Endothelial cell of umbilical vein (primary cell): ENCODE results near the gene ATP2C2. TPM values are rescaled to one million over a fixed set of nuclear protein-coding genes. Genes with fewer than 3 reads are reported as not detected.

Source experiments
- BruUV-seq: library from RNA; stranded (reverse); fragments of 400-500 nt; replicated peaks from 2 replicates; lab custom pipeline; 2021; lab: Mats Ljungman, UMichigan
- CTCF ChIA-PET: fragments of 300-600, 350-600 bp; sonication (Branson Sonifier 250); formaldehyde crosslinking; loops from one replicate; lab custom pipeline; 2021; ENCODE audit warnings: antibody characterized with exemption, inconsistent platforms; lab: Charles Lee
- POLR2A ChIA-PET: fragments of 300-600, 350-600 bp; sonication (Branson Sonifier 250); formaldehyde crosslinking; loops from one replicate; lab custom pipeline; 2021; ENCODE audit warnings: antibody characterized with exemption, inconsistent platforms; lab: Charles Lee
- DNase-seq: peaks from one replicate; pipeline ENCODE4 v3.0.0-alpha.2; 2011; ENCODE audit warnings: low read depth, low spot score
- FAIRE-seq: peaks from 2 replicates; lab custom pipeline; 2011; peaks lifted over from hg19 to GRCh38; lab: Jason Lieb, UNC
- H2AFZ ChIP-seq: 2 replicates; pipeline ENCODE4 v1.6.0; 2012; ENCODE audit warnings: low read depth, low read length, control low read depth, inconsistent platforms
- H3K27ac ChIP-seq: 2 replicates; pipeline ENCODE4 v1.5.1; 2011; ENCODE audit warnings: low read depth, mild to moderate bottlenecking, control low read depth, low read length, moderate library complexity; ENCODE audit not compliant: insufficient read depth
- H3K27me3 ChIP-seq, 2 experiments: 2 replicates each; pipeline versions ENCODE4 v1.6.0 to v1.6.1; 2011; ENCODE audit warnings: low read length in 2 of 2, mixed read lengths in 1 of 2; ENCODE audit not compliant: control insufficient read depth in 2 of 2, insufficient read depth in 2 of 2
- H3K36me3 ChIP-seq, 2 experiments: 2 replicates in 1 of 2; 3 replicates in 1 of 2; pipeline ENCODE4 v1.5.1; 2011; ENCODE audit warnings: low read length in 2 of 2, mild to moderate bottlenecking in 1 of 2, moderate library complexity in 1 of 2; ENCODE audit not compliant: control insufficient read depth in 2 of 2, insufficient read depth in 2 of 2; ENCODE audit errors: extremely low read depth in 1 of 2
- H3K4me1 ChIP-seq: 3 replicates; pipeline ENCODE4 v1.5.1; 2011; ENCODE audit warnings: mild to moderate bottlenecking, low read length; ENCODE audit not compliant: control insufficient read depth, insufficient read depth; ENCODE audit errors: extremely low read depth
- H3K4me2 ChIP-seq: 2 replicates; pipeline ENCODE4 v1.6.1; 2011; ENCODE audit warnings: low read length, control low read depth, mixed read lengths; ENCODE audit not compliant: insufficient read depth
- H3K4me3 ChIP-seq, 3 experiments: fragments of 200-600 bp in 1 of 3; sonication (generic), shearing (Covaris generic) in 1 of 3; replicated peaks in 1 of 3; 2 replicates each; pipeline ENCODE4 v1.5.1; 2011 to 2016; ENCODE audit warnings: control low read depth in 3 of 3, low read length in 3 of 3, mild to moderate bottlenecking in 2 of 3, inconsistent platforms in 1 of 3, low read depth in 1 of 3, moderate library complexity in 1 of 3; ENCODE audit not compliant: insufficient read depth in 1 of 3
- H3K79me2 ChIP-seq: 2 replicates; pipeline ENCODE4 v1.6.0; 2012; ENCODE audit warnings: low read length, inconsistent platforms; ENCODE audit not compliant: control insufficient read depth, insufficient read depth
- H3K9ac ChIP-seq: replicated peaks from 2 replicates; pipeline ENCODE3; 2011; ENCODE audit warnings: low read length, control low read depth; ENCODE audit not compliant: insufficient read depth; ENCODE audit errors: extremely low read depth
- H3K9me1 ChIP-seq: replicated peaks from 3 replicates; pipeline ENCODE4 v1.6.0; 2011; ENCODE audit warnings: mild to moderate bottlenecking, low read length; ENCODE audit not compliant: control insufficient read depth, insufficient read depth; ENCODE audit errors: extremely low read depth
- H3K9me3 ChIP-seq: replicated peaks from 2 replicates; pipeline ENCODE4 v1.5.1; 2012; ENCODE audit warnings: low read length, inconsistent platforms; ENCODE audit not compliant: control insufficient read depth, insufficient read depth
- H4K20me1 ChIP-seq: replicated peaks from 2 replicates; pipeline ENCODE3; 2011; ENCODE audit warnings: mild to moderate bottlenecking, low read length; ENCODE audit not compliant: control insufficient read depth, insufficient read depth; ENCODE audit errors: extremely low read depth
- CTCF ChIP-seq, 2 donors: IDR thresholded peaks; 1 replicate in 1 of 2; 2 replicates in 1 of 2; pipeline ENCODE4 v1.5.1; 2011; ENCODE audit warnings: low read length in 2 of 2, mild to moderate bottlenecking in 2 of 2, moderate library complexity in 2 of 2, control low read depth in 1 of 2, inconsistent platforms in 1 of 2, low read depth in 1 of 2; ENCODE audit not compliant: insufficient read depth in 1 of 2; ENCODE audit errors: extremely low read depth in 1 of 2
- EZH2 ChIP-seq: IDR thresholded peaks from 2 replicates; pipeline ENCODE4 v1.6.1; 2012; ENCODE audit warnings: borderline replicate concordance, low read depth, mild to moderate bottlenecking, moderate library complexity, low read length, inconsistent platforms; ENCODE audit not compliant: severe bottlenecking
- GATA2 ChIP-seq: IDR thresholded peaks from 2 replicates; pipeline ENCODE4 v1.7.0; 2011; ENCODE audit warnings: low read depth, mild to moderate bottlenecking, moderate library complexity, mixed read lengths, low read length; ENCODE audit not compliant: insufficient read length, insufficient read depth
- JUN ChIP-seq: IDR thresholded peaks from 2 replicates; pipeline ENCODE4 v1.6.1; 2011; ENCODE audit warnings: borderline replicate concordance, low read depth; ENCODE audit not compliant: insufficient read length, insufficient read depth
- MAX ChIP-seq: IDR thresholded peaks from 2 replicates; pipeline ENCODE4 v1.6.1; 2011; ENCODE audit not compliant: insufficient read depth, insufficient read length
- MYC ChIP-seq: IDR thresholded peaks from one replicate; pipeline ENCODE4 v1.6.1; 2011; ENCODE audit warnings: mild to moderate bottlenecking, low read depth, low read length
- POLR2A ChIP-seq: IDR thresholded peaks from 2 replicates; pipeline ENCODE4 v1.6.1; 2012; ENCODE audit warnings: low read depth, mild to moderate bottlenecking, control low read depth, low read length
- POLR2AphosphoS5 ChIP-seq: IDR thresholded peaks from 2 replicates; pipeline ENCODE4 v1.6.1; 2012; ENCODE audit warnings: low read depth, mild to moderate bottlenecking, control low read depth, low read length, moderate library complexity; ENCODE audit not compliant: insufficient read depth
- dilution Hi-C: fragments of 300-500 bp; cut with MboI; formaldehyde crosslinking; loops from one replicate; pipeline ENCODE4 v1.15.0; 2019; ENCODE audit warnings: low sequenced_read_pairs; ENCODE audit not compliant: extremely low pct_ligation_motif_present
- intact Hi-C: fragments of 100-400 bp; cut with micrococcal nuclease; formaldehyde crosslinking; loops from one replicate; pipeline ENCODE4 v1.10.0; 2022
- polyA plus RNA-seq, 4 experiments: library from polyadenylated mRNA; depleted of rRNA in 3 of 4; stranded (reverse) in 3 of 4; unstranded in 1 of 4; fragments of >200 nt; gene quantifications; 2 replicates each; pipeline versions ENCODE4 v1.2.1 to v1.2.3, GENCODE V29; 2011 to 2012; ENCODE audit warnings: missing spikeins in 1 of 4
- total RNA-seq: library from RNA; stranded (reverse); gene quantifications from 2 replicates; pipeline ENCODE4 v1.2.3, GENCODE V29; 2021

ATP2C2 gene
- total and polyA plus RNA-seq, 2 donors (not counting 3 experiments of a cell fraction or from before 2014, with no cell fraction given): not detected

DNA sequence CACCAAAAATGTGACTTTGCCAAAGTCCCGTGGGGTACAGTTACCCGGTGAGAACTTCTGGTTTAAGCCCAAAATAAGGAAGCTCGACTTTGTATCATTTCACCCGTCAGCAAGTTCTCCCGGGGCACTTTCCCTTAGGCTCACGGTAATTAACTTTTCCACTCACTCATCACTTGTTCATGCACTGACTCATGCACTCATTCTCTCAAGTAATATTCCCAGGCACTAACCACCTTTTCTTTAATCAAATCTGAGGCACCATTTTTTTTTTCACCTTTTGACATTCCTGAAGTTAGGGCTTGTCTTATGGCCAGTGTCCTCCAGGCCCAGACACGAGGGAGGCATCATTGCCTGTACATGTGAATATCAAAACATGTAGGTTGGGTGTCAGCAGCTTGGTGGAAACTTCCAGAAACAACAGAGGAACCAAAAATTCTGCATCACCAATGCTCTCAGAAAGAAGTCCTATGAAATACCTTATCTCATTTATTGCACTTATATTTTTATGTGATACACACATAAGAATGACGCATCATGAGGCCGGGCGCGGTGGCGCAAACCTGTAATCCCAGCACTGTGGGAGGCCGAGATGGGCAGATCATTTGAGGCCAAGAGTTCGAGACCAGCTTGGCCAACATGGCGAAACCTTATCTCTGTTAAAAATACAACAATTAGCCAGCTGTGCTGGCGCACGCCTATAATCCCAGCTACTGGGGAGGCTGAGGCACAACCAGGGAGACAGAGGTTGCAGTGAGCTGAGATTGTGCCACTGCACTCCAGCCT is 36.1 kb upstream of the ATP2C2 start:
- no peak for TF ChIP-seq JUN
- no peak for TF ChIP-seq POLR2AphosphoS5
- TF ChIP-seq EZH2: no peak
- no peak for TF ChIP-seq GATA2
- TF ChIP-seq POLR2A: no peak
- TF ChIP-seq MAX: no peak
- no peak for TF ChIP-seq CTCF (IDR thresholded peaks at IDR 0.05; ENCODE audit: extremely low read depth in 1 of 2, insufficient read depth in 1 of 2, low read depth in 1 of 2, low read length in 2 of 2)
- TF ChIP-seq MYC: no peak
- H3K9me1 ChIP-seq: no peaks in the 10 kb centered on the region
- H3K9me3 ChIP-seq: no peaks in the 10 kb centered on the region
- H4K20me1 ChIP-seq: no peaks in the 10 kb centered on the region
- no peak overlapping the region for H2AFZ ChIP-seq
- intact Hi-C loops: no loop called here
- no peak overlapping the region for H3K27ac ChIP-seq
- H3K79me2 ChIP-seq: no peaks in the 10 kb centered on the region
- FAIRE-seq (no peak), DNase-seq (no peak)
- H3K4me3 ChIP-seq: no peak overlapping the region
- POLR2A ChIA-PET: no interaction called here
- H3K27me3 ChIP-seq: no peaks in the 10 kb centered on the region
- H3K36me3 ChIP-seq: no peaks in the 10 kb centered on the region
- dilution Hi-C loops: no loop called here
- H3K4me2 ChIP-seq: no peak overlapping the region
- CTCF ChIA-PET: no interaction called here
- H3K9ac ChIP-seq: no peak overlapping the region
- no peaks in the 10 kb centered on the region for H3K4me1 ChIP-seq
- no TSS peak for BruUV-seq
